ENCODE results near the gene PAX7. TPM values are rescaled to one million over a fixed set of nuclear protein-coding genes. Genes with fewer than 3 reads are reported as not detected.

PAX7 gene
- total and polyA plus RNA-seq, 9 of the 15 experiments (the other 6 are each of a cell fraction or from before 2014, with no cell fraction given), result not detected

- intact Hi-C loops (cut with micrococcal nuclease) (no loop called here), in situ Hi-C loops (cut with MboI) (no loop called here)
- DNase-seq (ENCODE audit: extremely low read depth in 1 of 4, low spot score in 3 of 4), result no peak
- WGBS (ENCODE audit: insufficient coverage, low coverage, missing lambda C conversion rate), result 3% methylated on average over 12 of the region's 12 CpGs
- POLR2A ChIA-PET, result no interaction called here
- H2AFZ ChIP-seq (ENCODE audit: low read depth, low read length), result no peak overlapping the region
- H3K27me3 ChIP-seq (ENCODE audit: control insufficient read depth in 2 of 2, insufficient read depth in 2 of 2, low read length in 2 of 2), result peaks cover 33 to 63% of the 10 kb centered on the region in 2 experiments
- CTCF ChIA-PET (ENCODE audit: low intra/inter-chr PET ratio), result no interaction called here
- H3K4me2 ChIP-seq (ENCODE audit: insufficient read depth, low read length), result no peak overlapping the region
- no peak overlapping the region for H3K27ac ChIP-seq (ENCODE audit: extremely low read depth, low read depth, low read length)
- no peaks in the 10 kb centered on the region for H3K9me1 ChIP-seq (ENCODE audit: control insufficient read depth, insufficient read depth, low read length)
- FAIRE-seq, result no peak
- no peak overlapping the region for H3K9ac ChIP-seq (ENCODE audit: insufficient read depth in 1 of 2, low read depth in 2 of 2, low read length in 2 of 2)
- no peak for ATAC-seq
- peaks cover 8% of the 10 kb centered on the region; the same call in 1 of the 2 replicates for H4K20me1 ChIP-seq (replicated peaks; ENCODE audit: control insufficient read depth, insufficient read depth, low read length)
- H3K79me2 ChIP-seq (ENCODE audit: control insufficient read depth, insufficient read depth, low read length), result no peaks in the 10 kb centered on the region
- H3K36me3 ChIP-seq (ENCODE audit: control insufficient read depth, insufficient read depth, low read length), result no peaks in the 10 kb centered on the region
- no peak for TF ChIP-seq HOXB6 (CRISPR knock-in tag; IDR thresholded peaks at IDR 0.05; ENCODE audit: borderline replicate concordance)
- no peak for TF ChIP-seq TAF1 (IDR thresholded peaks at IDR 0.05; ENCODE audit: control insufficient read depth, extremely low read depth, insufficient read depth, low read length, severe bottlenecking)
- TF ChIP-seq RBM39 (optimal IDR thresholded peaks at IDR 0.05; ENCODE audit: low read depth, low read length), result no peak
- no peak for TF ChIP-seq HMGXB4 (CRISPR knock-in tag; IDR thresholded peaks at IDR 0.05)
- TF ChIP-seq ZNF124 (CRISPR knock-in tag; IDR thresholded peaks at IDR 0.05), result no peak
- no peak for TF ChIP-seq ZNF398 (CRISPR knock-in tag; IDR thresholded peaks at IDR 0.05)
- H3K4me1 ChIP-seq (replicated peaks in 1 of 2; ENCODE audit: control insufficient read depth in 2 of 2, insufficient read depth in 2 of 2, low read length in 2 of 2), result peaks cover 0 to 5% of the 10 kb centered on the region in 2 experiments; a peak in 1 of 5 replicates
- BruUV-seq (replicated peaks), result no TSS peak
- H3K9me3 ChIP-seq (replicated peaks; ENCODE audit: control insufficient read depth, insufficient read depth, low read depth, low read length), result no peaks in the 10 kb centered on the region
- no peak overlapping the region for H3K4me3 ChIP-seq
Measured at GRCh38 chr1:18700530-18700929, 69.9 kb downstream of the PAX7 start.
